ENCODE data around the gene KRT7. TPM values are rescaled to one million over a fixed set of nuclear protein-coding genes. Genes with fewer than 3 reads are reported as not detected.
"Not testable (repeated sequence)": the region's sequence is repeated elsewhere in the genome, so short reads cannot be mapped to it uniquely, and the experiment has no call there.

KRT7 gene
- total RNA-seq, 4 donors from 2014 or later: 2.5 to 33.9 (median 6.3) TPM

DNA sequence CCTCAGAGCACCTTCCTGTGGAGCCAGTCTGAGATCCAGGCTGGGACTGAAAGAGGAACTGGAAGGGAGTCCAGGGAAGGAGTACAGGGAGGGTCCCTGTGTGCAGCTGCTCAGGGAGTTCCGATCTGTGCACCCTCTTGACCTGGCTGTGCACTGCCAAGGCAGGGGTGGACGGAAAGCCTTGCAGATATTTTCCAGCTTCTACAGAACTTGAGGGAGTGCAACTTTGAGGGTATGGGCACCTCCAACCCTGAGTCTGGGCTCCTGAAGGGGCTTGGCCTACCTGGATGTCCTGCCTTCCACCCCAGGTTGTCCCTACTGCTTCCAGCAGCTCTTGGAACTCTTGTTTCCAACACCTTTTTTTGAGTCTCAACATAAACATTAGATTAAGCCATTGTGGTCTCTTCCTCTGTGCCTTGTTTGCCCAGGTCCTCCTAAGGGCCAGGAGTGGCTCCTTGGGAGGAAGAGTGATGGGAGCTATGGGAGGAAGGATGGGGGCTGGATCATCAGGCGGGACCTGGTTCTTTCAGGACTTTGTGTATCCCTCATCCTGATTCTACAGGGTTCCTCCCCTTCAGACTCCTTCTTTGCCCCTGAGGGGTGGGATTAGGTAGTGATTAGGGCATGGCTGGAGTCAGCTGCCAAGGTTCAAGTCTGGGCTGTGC is 3.5 kb downstream of the KRT7 start:
- H3K36me3 ChIP-seq: no peaks in the 10 kb centered on the region
- H3K27me3 ChIP-seq: peaks cover 0 to 30% of the 10 kb centered on the region in 2 donors
- 85 to 94% methylated on average over 3 of the region's 3 CpGs for WGBS, 2 donors
- H3K9me3 ChIP-seq: no peaks in the 10 kb centered on the region
- no peak overlapping the region for H3K4me3 ChIP-seq
- TF ChIP-seq EP300 (IDR thresholded peaks at IDR 0.05): no peak
- TF ChIP-seq CTCF (IDR thresholded peaks at IDR 0.05): no peak
- TF ChIP-seq POLR2A (IDR thresholded peaks at IDR 0.05): no peak
- no peak for DNase-seq (ENCODE audit: low spot score in 2 of 2)
- H3K4me1 ChIP-seq: peaks cover 0 to 24% (median 2%) of the 10 kb centered on the region in 4 donors
- H3K27ac ChIP-seq: no peak overlapping the region

DNA sequence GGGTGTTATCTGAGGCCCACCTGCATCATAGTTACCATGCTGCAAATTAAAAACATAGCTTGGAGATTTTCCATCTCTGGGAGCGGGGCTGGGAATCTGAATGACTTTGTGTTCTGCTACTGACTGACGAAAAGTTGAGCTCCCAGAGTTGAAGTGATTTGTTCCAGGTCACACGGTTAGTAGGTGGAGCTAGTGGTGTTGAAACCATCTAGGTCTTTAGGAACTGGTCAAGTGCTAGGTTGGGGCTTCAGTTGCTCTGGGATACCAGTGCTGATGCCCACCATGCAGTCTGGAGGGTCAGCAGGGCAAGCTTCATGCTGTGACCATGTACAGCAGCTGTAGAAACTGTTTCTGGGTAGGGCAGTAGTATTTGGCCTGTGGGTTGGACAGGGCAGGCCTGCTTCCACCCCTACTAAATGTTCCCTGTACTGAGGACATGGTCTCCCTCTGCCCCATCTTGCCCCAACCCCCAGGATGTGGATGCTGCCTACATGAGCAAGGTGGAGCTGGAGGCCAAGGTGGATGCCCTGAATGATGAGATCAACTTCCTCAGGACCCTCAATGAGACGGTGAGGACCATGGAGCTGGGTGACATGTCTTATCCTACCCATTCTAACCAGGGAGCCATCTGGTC is 5.3 kb downstream of the KRT7 start:
- Histone ChIP-seq H3K36me3 (no peaks in the 10 kb centered on the region), H3K27ac (peak overlapping the region in 1 of 4 donors; percentile 41), H3K4me3 (no peak overlapping the region), H3K4me1 (peaks cover 0 to 9% (median 2%) of the 10 kb centered on the region in 4 donors), H3K9me3 (no peaks in the 10 kb centered on the region), H3K27me3 (peaks cover 0 to 12% of the 10 kb centered on the region in 2 donors)
- WGBS, 2 donors: 68 to 81% methylated on average over 4 of the region's 4 CpGs
- no peak for DNase-seq (ENCODE audit: low spot score in 2 of 2)
- TF ChIP-seq EP300 (IDR thresholded peaks at IDR 0.05) (no peak), CTCF (IDR thresholded peaks at IDR 0.05) (no peak), POLR2A (IDR thresholded peaks at IDR 0.05) (no peak)

- peaks cover 0 to 11% (median 9%) of the 10 kb centered on the region in 4 donors for H3K4me1 ChIP-seq
These were observed 6.0 kb downstream of the KRT7 start for GRCh38 chr12:52238916-52239646.

DNA sequence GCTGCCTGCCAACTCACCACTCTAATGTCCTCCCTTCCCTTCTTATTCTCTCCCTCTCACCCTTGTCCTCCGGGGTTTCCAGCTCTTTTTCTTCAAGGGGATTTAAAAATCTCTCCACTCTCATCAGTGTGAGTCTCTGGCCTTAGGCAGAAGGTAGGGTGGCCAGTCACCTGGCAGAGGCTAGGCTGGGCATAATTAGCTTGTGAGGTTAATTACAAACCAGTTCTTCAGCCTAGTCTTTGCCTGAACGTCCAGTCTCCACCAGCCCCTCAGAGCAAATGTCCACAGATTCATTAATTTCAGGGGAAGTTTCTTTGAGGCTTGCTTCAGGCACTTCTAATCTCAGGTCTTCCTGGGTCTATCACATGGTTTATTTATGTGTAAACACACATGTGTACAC is 6.7 kb downstream of the KRT7 start:
- 68 to 74% methylated on average over 2 of the region's 2 CpGs for WGBS, 2 donors
- H3K36me3 ChIP-seq: no peaks in the 10 kb centered on the region

More at GRCh38 chr12:52238916-52239646, 6.0 kb downstream of the KRT7 start:
- Histone ChIP-seq H3K4me3 (no peak overlapping the region), H3K36me3 (no peaks in the 10 kb centered on the region), H3K9me3 (no peaks in the 10 kb centered on the region), H3K27ac (no peak overlapping the region), H3K27me3 (peaks cover 0 to 4% of the 10 kb centered on the region in 2 donors)
- DNase-seq (ENCODE audit: low spot score in 2 of 2): no peak
- TF ChIP-seq CTCF (IDR thresholded peaks at IDR 0.05): no peak
- 84% methylated on average over 7 of the region's 7 CpGs for WGBS, 2 donors

GRCh38 chr12:52240247-52240646 is 7.2 kb downstream of the KRT7 start:
- not testable (repeated sequence) for H3K36me3 ChIP-seq; H3K9me3 ChIP-seq; H3K4me3 ChIP-seq; DNase-seq (ENCODE audit: low spot score in 2 of 2); H3K27ac ChIP-seq; H3K27me3 ChIP-seq
- WGBS, 2 donors: 90 to 91% methylated on average over 6 of the region's 6 CpGs
- H3K4me1 ChIP-seq: peaks cover 0 to 20% (median 13%) of the 10 kb centered on the region in 4 donors

More for the DNA sequence above, 6.7 kb downstream of the KRT7 start:
- no peak overlapping the region for H3K27ac ChIP-seq
- H3K9me3 ChIP-seq: no peaks in the 10 kb centered on the region
- H3K4me1 ChIP-seq: peaks cover 0 to 18% (median 13%) of the 10 kb centered on the region in 4 donors
- H3K4me3 ChIP-seq: no peak overlapping the region
- no peak for TF ChIP-seq POLR2A (IDR thresholded peaks at IDR 0.05)
- TF ChIP-seq EP300 (IDR thresholded peaks at IDR 0.05): no peak
- no peak for TF ChIP-seq CTCF (IDR thresholded peaks at IDR 0.05)
- H3K27me3 ChIP-seq: no peaks in the 10 kb centered on the region
- DNase-seq (ENCODE audit: low spot score in 2 of 2): no peak

Data from tibial nerve (tissue), 4 donors.